GM12891 (cell line): Measurements from ENCODE around the gene CD1E.

Experiments
- DNase-seq: peaks from one replicate; pipeline ENCODE4 v3.0.0; 2011; ENCODE audit warnings: low spot score; ENCODE audit not compliant: insufficient read length
- FAIRE-seq: peaks from 2 replicates; lab custom pipeline; 2011; peaks lifted over from hg19 to GRCh38; lab: Jason Lieb, UNC
- PAX5 ChIP-seq: IDR thresholded peaks from 2 replicates; pipeline ENCODE4 v1.6.1; 2011; ENCODE audit warnings: low read length, moderate library complexity, mild to moderate bottlenecking; ENCODE audit not compliant: insufficient read depth, severe bottlenecking
- POLR2A ChIP-seq: IDR thresholded peaks from 2 replicates; pipeline ENCODE4 v1.6.1; 2011; ENCODE audit warnings: low read depth, low read length, control low read depth
- POLR2AphosphoS5 ChIP-seq: IDR thresholded peaks from 2 replicates; pipeline ENCODE4 v1.6.1; 2011; ENCODE audit warnings: low read depth, low read length, control low read depth
- POU2F2 ChIP-seq: IDR thresholded peaks from 2 replicates; pipeline ENCODE4 v1.6.1; 2011; ENCODE audit warnings: low read depth, mild to moderate bottlenecking, control low read depth, low read length, moderate library complexity
- SPI1 ChIP-seq: IDR thresholded peaks from 2 replicates; pipeline ENCODE4 v1.6.1; 2011; ENCODE audit warnings: low read depth, low read length, control low read depth
- TAF1 ChIP-seq: IDR thresholded peaks from 2 replicates; pipeline ENCODE4 v1.6.1; 2011; ENCODE audit warnings: low read depth, low read length, control low read depth

Gene CD1E

DNA sequence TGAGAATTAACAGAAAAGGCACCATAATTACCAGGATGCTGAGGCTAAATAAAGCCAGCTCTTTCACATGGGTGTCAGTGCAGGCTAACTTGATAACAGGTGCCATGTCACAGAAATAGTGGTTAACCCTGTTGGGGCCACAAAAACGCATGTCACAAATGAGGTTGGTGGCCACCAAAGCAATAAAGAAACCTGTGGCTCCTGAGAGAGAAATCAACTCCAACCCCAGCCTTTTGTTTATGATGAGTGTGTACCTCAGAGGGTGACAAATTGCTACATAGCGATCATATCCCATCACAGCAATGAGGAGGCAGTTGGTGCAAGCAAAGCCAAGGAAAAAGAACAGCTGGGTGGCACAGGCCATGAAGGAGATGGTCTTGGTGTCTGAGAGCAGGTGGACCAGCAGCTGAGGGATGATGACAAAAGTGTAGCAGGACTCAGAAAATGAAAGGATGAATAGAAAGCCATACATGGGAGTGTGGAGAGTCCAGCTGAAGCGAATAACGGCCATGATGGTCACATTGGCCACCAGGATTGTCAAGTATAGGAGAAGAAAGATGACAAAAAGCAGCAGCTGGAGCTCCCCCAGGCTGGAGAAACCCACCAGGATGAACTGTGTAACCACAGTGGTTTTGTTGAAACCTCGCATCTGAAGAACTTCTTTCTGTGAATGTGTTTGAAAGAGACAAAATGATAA lies 45.3 kb downstream of the CD1E start, which contains the start of gene OR10T2:
Gene OR10T2, minus strand, starts transcription at position 649 of the 697 bp plus-strand sequence. Its CDS starts 0 bp downstream, at position 649.
- DNase-seq (no peak), FAIRE-seq (no peak)
- TF ChIP-seq SPI1 (no peak), POU2F2 (no peak), TAF1 (no peak), PAX5 (no peak)

DNA sequence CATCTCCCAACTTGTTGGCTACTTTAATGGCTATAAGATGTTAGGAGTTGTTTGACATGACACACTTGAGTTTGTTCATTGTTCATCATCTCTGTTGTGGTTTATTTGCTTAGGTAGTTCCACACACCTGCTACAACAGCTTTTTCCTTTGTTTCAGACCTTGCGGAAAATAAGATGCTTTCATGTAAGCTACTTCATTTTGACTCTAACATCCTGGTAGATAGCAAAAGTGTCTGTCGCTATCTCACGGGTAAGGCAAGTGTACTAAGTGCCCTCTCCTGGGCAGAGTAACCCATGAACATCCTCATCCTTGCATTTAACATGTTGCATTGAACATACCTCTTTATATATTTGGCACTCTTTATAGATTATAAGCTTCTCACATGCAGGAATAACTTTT lies 47.2 kb downstream of the CD1E start:
- DNase-seq = no peak
- TF ChIP-seq PAX5 (no peak), POU2F2 (no peak)
- peak; percentile 45 for FAIRE-seq

DNA sequence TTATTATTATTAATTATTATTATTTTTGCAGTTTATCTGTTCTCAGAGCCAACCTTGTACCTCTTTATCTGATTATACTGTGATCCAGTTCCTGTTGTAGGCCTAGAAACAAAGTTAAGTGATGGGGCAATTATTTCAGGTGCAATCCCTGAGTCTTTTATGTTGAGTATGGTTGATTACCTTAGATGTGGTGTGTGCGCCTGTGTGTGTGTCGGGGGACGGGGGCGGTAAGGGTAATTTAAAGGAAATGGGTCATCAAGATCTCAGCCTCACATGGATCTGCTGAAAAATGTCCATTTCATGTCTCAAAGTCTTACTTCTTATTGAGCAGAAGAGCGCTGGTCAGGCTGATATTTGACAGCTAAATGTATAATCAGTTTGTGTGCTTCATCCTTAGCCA lies 53.4 kb downstream of the CD1E start:
- TF ChIP-seq POLR2AphosphoS5 = no peak
- no peak for TF ChIP-seq PAX5
- TF ChIP-seq POU2F2 = no peak
- no peak for TF ChIP-seq TAF1
- no peak for TF ChIP-seq POLR2A
- no peak for TF ChIP-seq SPI1
- no peak for FAIRE-seq
- no peak for DNase-seq
